SK-N-SH treated with all-trans-retinoic acid at 6 μM for 48 hours (cell line): Measurements from ENCODE around the gene IFT57.

Experiments
- ARNTL ChIP-seq: fragments of 450-650 bp; formaldehyde crosslinking; IDR thresholded peaks from 2 replicates; pipeline ENCODE4 v1.5.0; 2020; ENCODE audit warnings: low read depth, mild to moderate bottlenecking, moderate library complexity, borderline replicate concordance
- ISL1 ChIP-seq: fragments of 250-450 bp; sonication (Bioruptor Pico); IDR thresholded peaks from 2 replicates; pipeline ENCODE4 v2.1.2; 2022; ENCODE audit warnings: mild to moderate bottlenecking, moderate library complexity
- OSR1 ChIP-seq: fragments of 250-450 bp; sonication (Bioruptor Pico); IDR thresholded peaks from 2 replicates; pipeline ENCODE4 v1.8.0; 2022; ENCODE audit warnings: moderate library complexity, mild to moderate bottlenecking, inconsistent platforms
- PPARA ChIP-seq: fragments of 250-450 bp; sonication (Bioruptor Pico); IDR thresholded peaks from 2 replicates; pipeline ENCODE4 v1.5.0; 2020; ENCODE audit warnings: mild to moderate bottlenecking, borderline replicate concordance
- RARB ChIP-seq: fragments of 250-450 bp; sonication (Bioruptor Pico); IDR thresholded peaks from 2 replicates; pipeline ENCODE4 v1.8.0; 2021; ENCODE audit warnings: mild to moderate bottlenecking, moderate library complexity
- SNAI2 ChIP-seq: fragments of 250-450 bp; sonication (Bioruptor Pico); IDR thresholded peaks from 2 replicates; pipeline ENCODE4 v1.5.0; 2020; ENCODE audit warnings: mild to moderate bottlenecking, moderate library complexity
- TCF4 ChIP-seq: fragments of 250-450 bp; sonication (Bioruptor Pico); IDR thresholded peaks from 2 replicates; pipeline ENCODE4 v1.8.0; 2021; ENCODE audit warnings: mild to moderate bottlenecking, moderate library complexity, borderline replicate concordance
- ZFP3 ChIP-seq: fragments of 250-450 bp; sonication (Bioruptor Pico); IDR thresholded peaks from 2 replicates; pipeline ENCODE4 v1.5.0; 2020; ENCODE audit warnings: mild to moderate bottlenecking, moderate library complexity
- ZNF8 ChIP-seq: fragments of 450-650 bp; formaldehyde crosslinking; IDR thresholded peaks from 2 replicates; pipeline ENCODE4 v1.5.0; 2020; ENCODE audit warnings: mild to moderate bottlenecking, moderate library complexity
- TF ChIP-seq, protein P1 (sequence below): fragments of 250-450 bp; sonication (Bioruptor Pico); IDR thresholded peaks from 2 replicates; pipeline ENCODE4 v1.5.0; 2020; ENCODE audit warnings: mild to moderate bottlenecking, moderate library complexity
- TF ChIP-seq, protein P2 (sequence below): fragments of 250-450 bp; sonication (Bioruptor Pico); IDR thresholded peaks from 2 replicates; pipeline ENCODE4 v1.5.1; 2020; ENCODE audit warnings: low read depth, mild to moderate bottlenecking, moderate library complexity
- TF ChIP-seq, protein P3 (sequence below): fragments of 250-450 bp; sonication (Bioruptor Pico); IDR thresholded peaks from 2 replicates; pipeline ENCODE4 v1.8.0; 2020; ENCODE audit warnings: mild to moderate bottlenecking, moderate library complexity, borderline replicate concordance
- TF ChIP-seq, protein P4 (sequence below): fragments of 250-450 bp; sonication (Bioruptor Pico); IDR thresholded peaks from 2 replicates; pipeline ENCODE4 v1.8.0; 2021; ENCODE audit warnings: low read depth, mild to moderate bottlenecking, moderate library complexity, borderline replicate concordance

DNA sequence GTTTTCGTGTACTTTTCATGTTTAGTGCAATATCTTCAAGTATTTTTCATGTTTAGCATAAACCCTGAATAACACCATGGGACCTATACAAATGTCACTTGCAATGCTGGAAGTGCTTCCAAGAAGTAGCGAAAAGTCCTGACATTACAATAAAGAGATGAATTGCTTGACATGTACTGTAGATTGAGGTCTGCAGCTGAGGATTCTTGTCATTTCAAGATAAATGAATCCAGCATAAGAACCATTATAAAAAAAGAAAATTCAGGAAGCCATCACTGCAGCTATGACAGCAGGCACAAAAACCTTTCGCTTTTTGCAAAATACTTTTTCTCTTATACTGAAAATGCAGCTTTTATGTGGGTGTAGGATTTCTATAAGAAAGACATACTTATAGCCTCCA lies 37.4 kb downstream of the IFT57 start:
- TF ChIP-seq ZFP3 (CRISPR knock-in tag) (no peak), TCF4 (CRISPR knock-in tag) (no peak), SNAI2 (CRISPR knock-in tag) (no peak), OSR1 (CRISPR knock-in tag) (no peak), ARNTL (CRISPR knock-in tag) (no peak), RARB (no peak), ZNF8 (CRISPR knock-in tag) (no peak), ISL1 (CRISPR knock-in tag) (no peak), PPARA (CRISPR knock-in tag) (no peak)
- TF ChIP-seq, protein P1, sequence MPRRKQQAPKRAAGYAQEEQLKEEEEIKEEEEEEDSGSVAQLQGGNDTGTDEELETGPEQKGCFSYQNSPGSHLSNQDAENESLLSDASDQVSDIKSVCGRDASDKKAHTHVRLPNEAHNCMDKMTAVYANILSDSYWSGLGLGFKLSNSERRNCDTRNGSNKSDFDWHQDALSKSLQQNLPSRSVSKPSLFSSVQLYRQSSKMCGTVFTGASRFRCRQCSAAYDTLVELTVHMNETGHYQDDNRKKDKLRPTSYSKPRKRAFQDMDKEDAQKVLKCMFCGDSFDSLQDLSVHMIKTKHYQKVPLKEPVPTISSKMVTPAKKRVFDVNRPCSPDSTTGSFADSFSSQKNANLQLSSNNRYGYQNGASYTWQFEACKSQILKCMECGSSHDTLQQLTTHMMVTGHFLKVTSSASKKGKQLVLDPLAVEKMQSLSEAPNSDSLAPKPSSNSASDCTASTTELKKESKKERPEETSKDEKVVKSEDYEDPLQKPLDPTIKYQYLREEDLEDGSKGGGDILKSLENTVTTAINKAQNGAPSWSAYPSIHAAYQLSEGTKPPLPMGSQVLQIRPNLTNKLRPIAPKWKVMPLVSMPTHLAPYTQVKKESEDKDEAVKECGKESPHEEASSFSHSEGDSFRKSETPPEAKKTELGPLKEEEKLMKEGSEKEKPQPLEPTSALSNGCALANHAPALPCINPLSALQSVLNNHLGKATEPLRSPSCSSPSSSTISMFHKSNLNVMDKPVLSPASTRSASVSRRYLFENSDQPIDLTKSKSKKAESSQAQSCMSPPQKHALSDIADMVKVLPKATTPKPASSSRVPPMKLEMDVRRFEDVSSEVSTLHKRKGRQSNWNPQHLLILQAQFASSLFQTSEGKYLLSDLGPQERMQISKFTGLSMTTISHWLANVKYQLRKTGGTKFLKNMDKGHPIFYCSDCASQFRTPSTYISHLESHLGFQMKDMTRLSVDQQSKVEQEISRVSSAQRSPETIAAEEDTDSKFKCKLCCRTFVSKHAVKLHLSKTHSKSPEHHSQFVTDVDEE (CRISPR knock-in tag): no peak
- TF ChIP-seq, protein P2, sequence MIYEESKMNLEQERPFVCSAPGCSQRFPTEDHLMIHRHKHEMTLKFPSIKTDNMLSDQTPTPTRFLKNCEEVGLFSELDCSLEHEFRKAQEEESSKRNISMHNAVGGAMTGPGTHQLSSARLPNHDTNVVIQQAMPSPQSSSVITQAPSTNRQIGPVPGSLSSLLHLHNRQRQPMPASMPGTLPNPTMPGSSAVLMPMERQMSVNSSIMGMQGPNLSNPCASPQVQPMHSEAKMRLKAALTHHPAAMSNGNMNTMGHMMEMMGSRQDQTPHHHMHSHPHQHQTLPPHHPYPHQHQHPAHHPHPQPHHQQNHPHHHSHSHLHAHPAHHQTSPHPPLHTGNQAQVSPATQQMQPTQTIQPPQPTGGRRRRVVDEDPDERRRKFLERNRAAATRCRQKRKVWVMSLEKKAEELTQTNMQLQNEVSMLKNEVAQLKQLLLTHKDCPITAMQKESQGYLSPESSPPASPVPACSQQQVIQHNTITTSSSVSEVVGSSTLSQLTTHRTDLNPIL (CRISPR knock-in tag): no peak
- TF ChIP-seq, protein P3, sequence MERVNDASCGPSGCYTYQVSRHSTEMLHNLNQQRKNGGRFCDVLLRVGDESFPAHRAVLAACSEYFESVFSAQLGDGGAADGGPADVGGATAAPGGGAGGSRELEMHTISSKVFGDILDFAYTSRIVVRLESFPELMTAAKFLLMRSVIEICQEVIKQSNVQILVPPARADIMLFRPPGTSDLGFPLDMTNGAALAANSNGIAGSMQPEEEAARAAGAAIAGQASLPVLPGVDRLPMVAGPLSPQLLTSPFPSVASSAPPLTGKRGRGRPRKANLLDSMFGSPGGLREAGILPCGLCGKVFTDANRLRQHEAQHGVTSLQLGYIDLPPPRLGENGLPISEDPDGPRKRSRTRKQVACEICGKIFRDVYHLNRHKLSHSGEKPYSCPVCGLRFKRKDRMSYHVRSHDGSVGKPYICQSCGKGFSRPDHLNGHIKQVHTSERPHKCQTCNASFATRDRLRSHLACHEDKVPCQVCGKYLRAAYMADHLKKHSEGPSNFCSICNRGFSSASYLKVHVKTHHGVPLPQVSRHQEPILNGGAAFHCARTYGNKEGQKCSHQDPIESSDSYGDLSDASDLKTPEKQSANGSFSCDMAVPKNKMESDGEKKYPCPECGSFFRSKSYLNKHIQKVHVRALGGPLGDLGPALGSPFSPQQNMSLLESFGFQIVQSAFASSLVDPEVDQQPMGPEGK: no peak
- TF ChIP-seq, protein P4, sequence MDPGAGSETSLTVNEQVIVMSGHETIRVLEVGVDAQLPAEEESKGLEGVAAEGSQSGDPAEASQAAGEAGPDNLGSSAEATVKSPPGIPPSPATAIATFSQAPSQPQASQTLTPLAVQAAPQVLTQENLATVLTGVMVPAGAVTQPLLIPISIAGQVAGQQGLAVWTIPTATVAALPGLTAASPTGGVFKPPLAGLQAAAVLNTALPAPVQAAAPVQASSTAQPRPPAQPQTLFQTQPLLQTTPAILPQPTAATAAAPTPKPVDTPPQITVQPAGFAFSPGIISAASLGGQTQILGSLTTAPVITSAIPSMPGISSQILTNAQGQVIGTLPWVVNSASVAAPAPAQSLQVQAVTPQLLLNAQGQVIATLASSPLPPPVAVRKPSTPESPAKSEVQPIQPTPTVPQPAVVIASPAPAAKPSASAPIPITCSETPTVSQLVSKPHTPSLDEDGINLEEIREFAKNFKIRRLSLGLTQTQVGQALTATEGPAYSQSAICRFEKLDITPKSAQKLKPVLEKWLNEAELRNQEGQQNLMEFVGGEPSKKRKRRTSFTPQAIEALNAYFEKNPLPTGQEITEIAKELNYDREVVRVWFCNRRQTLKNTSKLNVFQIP: no peak
